D721Med (cell line): ENCODE measurements around the gene COL6A3.

Source experiments
- DNase-seq: peaks from one replicate; pipeline ENCODE4 v3.0.0; 2011; ENCODE audit warnings: low spot score; ENCODE audit not compliant: insufficient read length
- FAIRE-seq: peaks from 2 replicates; lab custom pipeline; 2011; peaks lifted over from hg19 to GRCh38; lab: Jason Lieb, UNC
- CTCF ChIP-seq: IDR thresholded peaks from 2 replicates; pipeline ENCODE4 v1.5.1; 2012; ENCODE audit warnings: mild to moderate bottlenecking, control low read depth; ENCODE audit not compliant: insufficient read depth; ENCODE audit errors: missing control alignments

The COL6A3 gene

GRCh38 chr2:237295889-237296480, 118.0 kb downstream of the COL6A3 start:
- no peak for TF ChIP-seq CTCF
- FAIRE-seq (no peak), DNase-seq (no peak)

DNA sequence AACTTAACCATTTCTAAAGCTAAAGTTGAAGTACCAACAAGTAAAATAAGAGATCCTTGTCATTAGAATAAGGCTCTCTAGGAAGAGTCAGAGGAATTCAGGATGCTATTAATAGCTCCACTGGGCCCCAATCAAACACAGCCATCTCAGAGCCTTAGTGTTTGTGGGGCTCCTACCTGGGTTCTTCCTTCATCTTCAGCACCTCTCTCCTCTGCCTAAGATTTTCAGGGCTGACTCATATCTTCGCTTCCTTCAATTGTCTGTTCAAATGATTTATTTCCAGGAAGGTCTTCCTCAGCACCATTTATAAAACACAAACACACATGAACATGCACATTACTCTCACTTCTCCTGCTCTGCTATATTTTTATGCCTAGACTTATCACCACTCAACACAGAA, 119.5 kb downstream of the COL6A3 start:
- no peak for TF ChIP-seq CTCF
- DNase-seq (no peak), FAIRE-seq (no peak)

- FAIRE-seq (no peak), DNase-seq (no peak)
- TF ChIP-seq CTCF = no peak
These were observed 120.0 kb downstream of the COL6A3 start for GRCh38 chr2:237293978-237294377.

GRCh38 chr2:237291138-237291792, 122.7 kb downstream of the COL6A3 start:
- FAIRE-seq (no peak), DNase-seq (no peak)
- no peak for TF ChIP-seq CTCF

- DNase-seq (no peak), FAIRE-seq (no peak)
- TF ChIP-seq CTCF = no peak
These were observed 123.7 kb downstream of the COL6A3 start for GRCh38 chr2:237290261-237290660.

DNA sequence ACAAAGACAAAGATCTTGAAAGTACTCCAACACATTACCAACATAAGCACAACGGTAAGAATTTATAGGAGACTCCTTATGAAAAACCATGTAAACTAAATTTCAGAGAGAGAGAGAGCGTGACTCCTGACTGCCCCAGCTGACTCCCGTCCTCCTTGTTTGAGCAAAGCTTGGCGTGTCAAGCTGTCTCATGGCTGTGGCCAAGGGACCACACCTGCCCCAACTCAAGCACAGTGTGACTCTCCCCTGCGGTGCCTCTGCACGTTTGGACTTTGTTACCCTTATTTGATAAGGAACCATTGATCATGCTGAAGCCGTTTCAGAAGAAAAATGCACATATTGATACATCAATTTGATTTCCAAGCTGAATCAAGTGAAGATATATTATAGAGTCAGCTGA, 124.8 kb downstream of the COL6A3 start:
- FAIRE-seq (no peak), DNase-seq (no peak)
- TF ChIP-seq CTCF = no peak

DNA sequence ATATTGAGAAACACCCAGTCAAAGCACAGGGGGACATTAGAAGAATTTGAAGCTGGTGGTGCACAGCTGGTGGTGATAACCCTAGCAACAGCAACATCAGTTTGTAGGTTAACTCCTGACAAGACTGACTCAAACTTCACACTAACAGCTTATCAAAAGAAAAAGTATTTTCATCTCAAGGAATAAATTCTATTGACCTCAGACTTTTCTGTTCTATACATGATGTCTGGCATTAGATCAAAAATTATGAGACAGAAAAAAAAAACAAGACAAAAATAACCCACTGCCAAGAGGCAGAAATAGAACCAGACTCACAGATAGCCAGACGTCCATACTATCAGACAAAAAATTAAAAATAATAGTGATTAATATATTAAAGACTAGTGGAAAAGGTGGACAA, 126.1 kb downstream of the COL6A3 start:
- no peak for DNase-seq
- no peak for TF ChIP-seq CTCF
- FAIRE-seq = no peak
